GM18517 (cell line): ENCODE data around the gene SYNPR.

ENCODE experiments used
- ATAC-seq: cut with Tn5 transposase; IDR thresholded peaks from one replicate; pipeline ENCODE4 v1.9.1; 2021; ENCODE audit warnings: mild to moderate bottlenecking, moderate library complexity; ENCODE audit not compliant: unreplicated experiment

The SYNPR gene

GRCh38 chr3:63303238-63303637 lies 25.1 kb downstream of the SYNPR start:
- ATAC-seq, result no peak

- ATAC-seq, result no peak
Observed at GRCh38 chr3:63304421-63304820, 26.3 kb downstream of the SYNPR start.

DNA sequence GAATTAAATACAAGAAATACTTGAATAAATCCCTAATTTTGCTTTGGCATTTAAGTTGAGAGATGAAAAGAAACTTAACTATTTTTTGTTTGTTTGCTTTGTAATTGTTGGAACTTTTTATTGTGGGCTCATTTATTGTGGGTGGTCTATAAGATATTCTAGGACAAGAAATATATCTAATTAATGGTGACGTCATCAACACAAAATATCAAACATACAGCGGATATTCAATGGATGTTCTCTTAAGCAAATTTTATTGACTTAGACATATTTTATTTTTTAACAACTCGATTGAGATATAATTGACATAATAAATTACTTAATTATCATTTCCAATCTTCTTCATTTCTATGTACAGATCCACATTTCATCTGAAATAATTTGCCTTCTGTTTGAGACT lies 30.0 kb downstream of the SYNPR start:
- no peak for ATAC-seq

DNA sequence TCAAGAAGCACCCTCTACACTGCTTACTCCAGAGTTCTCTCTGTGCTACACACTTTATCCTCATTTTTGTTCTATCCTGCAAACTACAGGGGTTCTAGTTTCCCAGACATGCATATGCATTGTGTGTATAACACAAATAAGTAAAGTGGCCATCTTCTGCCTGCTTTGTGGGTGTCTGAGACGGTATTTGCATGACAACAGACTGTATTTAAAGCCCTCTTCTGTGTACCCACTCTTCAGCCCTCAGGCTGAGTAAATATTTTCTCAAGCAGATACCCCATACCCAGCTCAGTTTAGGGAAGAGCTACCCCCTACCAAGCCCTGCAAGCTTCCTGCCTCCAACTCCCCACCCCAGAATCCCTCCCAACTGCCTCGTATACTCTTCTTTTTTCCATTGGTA lies 31.7 kb downstream of the SYNPR start:
- no peak for ATAC-seq

- ATAC-seq, result no peak
Observed at GRCh38 chr3:63323766-63324165, 45.7 kb downstream of the SYNPR start.

- ATAC-seq, result no peak
Observed at GRCh38 chr3:63324621-63325020, 46.5 kb downstream of the SYNPR start.

- no peak for ATAC-seq
Observed at GRCh38 chr3:63325386-63325785, 47.3 kb downstream of the SYNPR start.

DNA sequence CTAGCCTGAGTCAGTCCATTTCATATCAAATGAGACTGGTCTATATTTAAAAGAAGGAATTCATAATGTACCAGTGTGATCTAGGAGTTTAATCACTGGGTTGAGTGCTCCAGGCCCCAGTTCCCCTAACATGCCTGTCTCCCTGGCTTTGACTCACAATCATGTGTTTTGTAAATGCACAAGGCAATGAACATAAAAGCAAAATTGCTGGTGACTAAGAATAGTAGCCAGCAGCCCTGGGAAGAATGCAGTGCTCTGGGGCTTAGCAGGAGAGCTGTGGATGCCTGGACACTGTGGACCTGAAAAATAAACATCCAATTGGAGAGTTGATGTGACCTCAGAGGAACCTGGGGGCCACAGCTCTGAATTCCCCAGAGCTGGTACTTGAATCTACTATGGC lies 50.3 kb downstream of the SYNPR start:
- no peak for ATAC-seq

GRCh38 chr3:63331520-63331919 lies 53.4 kb downstream of the SYNPR start:
- no peak for ATAC-seq

DNA sequence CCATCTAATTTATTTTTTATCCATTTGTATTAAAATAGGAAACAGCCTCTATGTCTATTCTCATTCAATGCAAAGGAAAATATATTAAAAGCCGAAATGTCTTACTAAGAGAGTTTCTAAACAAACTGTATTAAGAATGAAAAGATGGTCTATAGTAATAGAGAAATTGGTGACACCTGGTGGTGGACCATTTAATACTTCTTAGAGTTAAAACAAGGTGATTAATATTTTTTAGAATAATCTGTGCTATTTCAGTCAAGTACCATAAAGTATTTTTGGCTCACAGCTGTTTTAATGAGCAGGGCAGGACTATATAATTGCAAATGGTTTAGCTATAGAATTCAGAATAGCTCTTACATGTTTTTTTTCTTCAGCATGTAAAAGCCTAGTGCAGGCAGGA lies 55.7 kb downstream of the SYNPR start:
- no peak for ATAC-seq

- no peak for ATAC-seq
Observed at GRCh38 chr3:63338351-63338750, 60.2 kb downstream of the SYNPR start.

DNA sequence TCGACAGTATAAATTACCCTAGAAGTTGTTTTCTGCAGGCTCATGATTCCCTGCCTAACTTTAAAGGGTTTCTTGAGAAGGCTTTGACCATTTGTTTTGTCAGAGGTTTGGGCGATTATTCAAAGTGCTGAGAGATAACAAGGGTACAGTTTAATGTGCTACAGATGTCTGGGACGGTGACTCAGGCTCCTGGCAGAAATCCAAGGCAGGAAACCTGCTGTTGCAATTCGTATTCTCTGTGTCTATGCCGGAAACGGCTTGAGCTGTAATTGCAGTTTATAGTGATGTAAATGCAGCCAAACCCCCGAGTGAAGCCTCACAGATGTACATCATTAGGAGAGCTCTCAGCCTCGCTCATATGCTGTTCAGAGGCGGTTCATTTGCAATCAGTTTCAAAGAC lies 65.6 kb downstream of the SYNPR start:
- ATAC-seq, result no peak

DNA sequence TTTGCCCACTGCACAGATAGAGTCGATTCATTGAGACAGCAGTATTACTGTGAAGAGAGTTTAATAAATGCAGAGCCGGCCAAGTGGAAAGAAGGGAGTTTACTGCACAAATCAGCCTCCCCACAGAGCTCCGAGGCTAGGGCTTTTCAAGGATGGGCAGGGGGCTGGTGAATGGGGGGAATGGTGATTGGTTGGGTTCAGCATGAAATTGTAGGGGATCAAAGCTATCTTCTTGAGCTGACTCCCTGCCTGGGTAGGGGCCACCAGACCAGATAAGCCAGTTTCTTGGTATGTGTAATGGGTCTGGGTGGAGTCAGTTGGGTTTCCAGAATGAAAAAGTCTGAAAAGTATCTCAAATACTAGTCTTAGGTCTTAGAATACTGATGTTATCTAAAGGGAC lies 66.6 kb downstream of the SYNPR start:
- no peak for ATAC-seq

- peak; percentile 92 for ATAC-seq
Observed at GRCh38 chr3:63349583-63350573, 71.8 kb downstream of the SYNPR start.

DNA sequence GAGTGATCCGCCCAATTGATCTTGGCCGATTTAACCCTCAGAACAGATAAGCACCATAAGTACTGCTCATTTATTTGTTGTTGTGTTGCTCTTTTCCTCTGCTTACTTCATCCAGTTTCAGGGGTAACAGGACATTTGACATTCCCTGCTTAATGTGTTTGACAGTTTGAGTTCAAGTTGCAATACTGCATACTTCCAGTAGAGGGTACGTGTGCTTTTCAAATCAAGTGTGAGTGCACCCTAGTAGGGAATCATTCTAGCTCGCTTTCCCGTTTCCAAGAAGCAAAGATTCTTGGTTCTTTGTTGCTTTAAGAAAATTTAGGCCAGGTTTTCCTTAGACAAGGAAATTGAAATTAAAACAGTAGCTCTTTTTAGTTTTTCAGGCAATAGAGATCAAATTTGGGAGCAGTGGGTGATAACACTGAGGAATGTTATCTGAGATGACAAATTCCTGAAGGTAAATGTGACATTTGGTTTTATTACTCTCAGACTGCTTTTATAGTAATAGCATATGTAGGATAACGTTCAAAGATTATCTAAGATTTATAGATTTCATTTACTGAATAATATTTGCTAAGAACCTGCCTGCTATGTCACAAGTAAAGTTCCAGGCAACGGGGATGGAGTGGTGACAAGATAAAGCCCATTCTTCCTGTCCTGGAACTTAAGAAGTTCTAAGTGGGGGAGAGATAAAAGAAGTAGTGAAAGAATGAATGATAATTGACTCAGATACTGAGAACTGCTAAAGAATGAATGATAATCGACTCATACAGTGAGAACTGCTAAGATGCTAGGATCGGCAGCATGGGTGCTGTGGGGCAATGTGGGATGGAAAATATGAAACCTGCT lies 73.3 kb downstream of the SYNPR start:
- no peak for ATAC-seq

- no peak for ATAC-seq
Observed at GRCh38 chr3:63352008-63352279, 73.8 kb downstream of the SYNPR start.

DNA sequence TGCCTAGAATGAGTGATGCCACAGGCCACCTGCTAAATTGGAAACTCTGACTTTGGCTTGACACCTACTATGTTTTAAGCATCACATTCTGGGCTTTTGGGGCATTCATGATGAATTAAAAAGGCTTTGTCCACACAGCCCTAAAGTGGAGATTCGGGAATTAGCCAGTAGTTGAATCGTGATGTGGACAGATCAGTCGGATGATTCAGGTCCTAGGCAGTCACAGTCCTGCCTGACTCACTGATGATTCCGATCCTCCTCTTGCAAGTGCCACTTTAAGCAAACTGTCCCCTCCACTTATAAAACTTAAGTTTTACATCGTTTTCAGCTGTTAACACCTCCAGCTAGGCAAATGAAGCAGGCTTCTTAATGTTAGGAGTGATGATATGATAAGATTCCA lies 75.3 kb downstream of the SYNPR start:
- ATAC-seq, result no peak

DNA sequence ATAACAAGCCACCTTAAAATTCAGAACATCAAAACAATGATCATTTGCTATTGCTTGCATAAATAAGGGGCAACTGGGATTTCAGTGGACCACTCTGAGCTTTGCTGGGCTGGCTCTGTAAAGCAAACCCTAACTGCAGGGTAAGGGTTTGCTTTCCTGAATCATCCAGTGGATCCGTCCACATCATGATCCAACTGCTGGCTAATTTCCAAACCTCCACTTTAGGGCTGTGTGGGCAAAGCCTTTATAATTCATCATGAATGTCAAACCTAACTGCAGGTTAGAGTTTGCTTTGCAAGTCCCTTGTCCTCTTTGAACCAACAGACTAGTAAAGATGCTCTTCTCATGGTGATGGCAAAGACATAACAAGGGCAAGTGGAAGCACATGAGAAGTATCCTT lies 76.1 kb downstream of the SYNPR start:
- no peak for ATAC-seq

- ATAC-seq, result no peak
Observed at GRCh38 chr3:63355809-63356208, 77.7 kb downstream of the SYNPR start.

DNA sequence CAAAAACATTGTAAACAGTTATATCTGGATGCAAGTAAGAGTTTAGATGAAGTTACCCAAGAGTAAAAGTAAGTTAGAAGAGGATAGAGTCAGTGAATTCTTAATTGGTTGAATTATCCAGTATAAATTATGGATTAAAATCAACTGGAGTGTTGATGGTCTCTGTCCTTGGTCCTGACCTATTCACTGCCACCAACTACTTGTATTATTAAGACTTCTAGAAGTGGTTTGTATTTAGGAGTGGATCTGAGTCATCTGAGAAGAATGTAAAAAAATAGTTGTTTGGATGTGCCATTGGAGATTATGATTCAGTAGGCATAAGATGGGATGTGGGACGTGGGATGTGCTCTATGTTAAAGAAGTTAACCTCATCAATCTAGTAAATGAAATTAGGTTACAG lies 86.4 kb downstream of the SYNPR start:
- no peak for ATAC-seq

GRCh38 chr3:63364910-63365309 lies 86.8 kb downstream of the SYNPR start:
- no peak for ATAC-seq

DNA sequence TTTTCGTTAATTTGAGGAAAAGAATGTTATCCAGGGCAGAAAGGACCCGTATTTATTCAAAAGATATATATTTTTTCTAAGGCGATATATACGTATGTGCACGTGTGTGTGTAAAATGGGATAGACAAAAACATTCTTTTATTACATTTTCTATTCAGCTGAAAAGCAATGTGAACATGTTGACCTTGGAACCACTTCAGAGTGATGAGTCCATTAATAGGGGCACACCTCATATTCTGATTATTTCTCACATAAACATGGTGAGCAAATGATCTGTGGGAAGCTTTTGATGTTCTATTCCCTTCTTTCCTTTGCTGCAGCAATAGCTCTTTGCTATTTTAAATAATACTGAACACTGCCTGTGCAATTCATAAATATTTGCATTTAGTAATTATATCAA lies 87.6 kb downstream of the SYNPR start:
- ATAC-seq, result no peak
